Uterus (tissue), 2 donors: ENCODE data around the gene TKFC.

Experiments
- POLR2A ChIP-seq, 2 donors: fragments of 450-650 bp; IDR thresholded peaks; one replicate each; pipeline ENCODE4 v1.6.1; 2016; ENCODE audit warnings: antibody characterized with exemption in 2 of 2, mild to moderate bottlenecking in 1 of 2, moderate library complexity in 1 of 2
- TF ChIP-seq, protein P1 (sequence below), 4 experiments: fragments of 200-600 bp in 2 of 4; fragments of 450-650 bp in 2 of 4; sonication (generic) in 2 of 4; IDR thresholded peaks; one replicate each; pipeline ENCODE4 v1.5.1; 2016 to 2019; ENCODE audit warnings: antibody characterized with exemption in 4 of 4, mild to moderate bottlenecking in 2 of 4, moderate library complexity in 1 of 4

- TF ChIP-seq, protein P1, sequence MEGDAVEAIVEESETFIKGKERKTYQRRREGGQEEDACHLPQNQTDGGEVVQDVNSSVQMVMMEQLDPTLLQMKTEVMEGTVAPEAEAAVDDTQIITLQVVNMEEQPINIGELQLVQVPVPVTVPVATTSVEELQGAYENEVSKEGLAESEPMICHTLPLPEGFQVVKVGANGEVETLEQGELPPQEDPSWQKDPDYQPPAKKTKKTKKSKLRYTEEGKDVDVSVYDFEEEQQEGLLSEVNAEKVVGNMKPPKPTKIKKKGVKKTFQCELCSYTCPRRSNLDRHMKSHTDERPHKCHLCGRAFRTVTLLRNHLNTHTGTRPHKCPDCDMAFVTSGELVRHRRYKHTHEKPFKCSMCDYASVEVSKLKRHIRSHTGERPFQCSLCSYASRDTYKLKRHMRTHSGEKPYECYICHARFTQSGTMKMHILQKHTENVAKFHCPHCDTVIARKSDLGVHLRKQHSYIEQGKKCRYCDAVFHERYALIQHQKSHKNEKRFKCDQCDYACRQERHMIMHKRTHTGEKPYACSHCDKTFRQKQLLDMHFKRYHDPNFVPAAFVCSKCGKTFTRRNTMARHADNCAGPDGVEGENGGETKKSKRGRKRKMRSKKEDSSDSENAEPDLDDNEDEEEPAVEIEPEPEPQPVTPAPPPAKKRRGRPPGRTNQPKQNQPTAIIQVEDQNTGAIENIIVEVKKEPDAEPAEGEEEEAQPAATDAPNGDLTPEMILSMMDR (IDR thresholded peaks at IDR 0.05): no peak
- TF ChIP-seq POLR2A (IDR thresholded peaks at IDR 0.05): no peak
Observed at GRCh38 chr11:61359516-61359915, 26.5 kb downstream of the TKFC start.
